ENCODE results near the gene RASAL3. TPM values are rescaled to one million over a fixed set of nuclear protein-coding genes. Genes with fewer than 3 reads are reported as not detected.

The RASAL3 gene
- total RNA-seq, 2 experiments from 2014 or later: 104 to 107 TPM

GRCh38 chr19:15453906-15454860 is 10.2 kb downstream of the RASAL3 start:
- H3K27ac Mint-ChIP-seq: peak overlapping the region; percentile 30
- ChIA-PET CTCF (interaction anchor here (0.8 to 1.5 kb wide), 7 partner anchors 8 to 190 kb away, joined by 3 to 7 read pairs (median 3); partner anchors contain the start of gene AKAP8L), POLR2A (interaction anchor here (0.9 to 2.8 kb wide), 4 partner anchors 10 to 70 kb away, joined by 3 to 25 read pairs (median 6); partner anchors contain the start of genes AKAP8L and RASAL3)
- peaks cover 70% of the 10 kb centered on the region for H3K36me3 Mint-ChIP-seq (ENCODE audit: low read depth)
- H3K27me3 Mint-ChIP-seq (ENCODE audit: low read depth): no peaks in the 10 kb centered on the region
- ATAC-seq: no peak
- peaks cover 33% of the 10 kb centered on the region for H3K4me1 Mint-ChIP-seq (ENCODE audit: low read depth)
- H3K9me3 Mint-ChIP-seq (ENCODE audit: insufficient read depth): no peaks in the 10 kb centered on the region
- no peak overlapping the region for H3K4me3 Mint-ChIP-seq
- DNase-seq: no peak

DNA sequence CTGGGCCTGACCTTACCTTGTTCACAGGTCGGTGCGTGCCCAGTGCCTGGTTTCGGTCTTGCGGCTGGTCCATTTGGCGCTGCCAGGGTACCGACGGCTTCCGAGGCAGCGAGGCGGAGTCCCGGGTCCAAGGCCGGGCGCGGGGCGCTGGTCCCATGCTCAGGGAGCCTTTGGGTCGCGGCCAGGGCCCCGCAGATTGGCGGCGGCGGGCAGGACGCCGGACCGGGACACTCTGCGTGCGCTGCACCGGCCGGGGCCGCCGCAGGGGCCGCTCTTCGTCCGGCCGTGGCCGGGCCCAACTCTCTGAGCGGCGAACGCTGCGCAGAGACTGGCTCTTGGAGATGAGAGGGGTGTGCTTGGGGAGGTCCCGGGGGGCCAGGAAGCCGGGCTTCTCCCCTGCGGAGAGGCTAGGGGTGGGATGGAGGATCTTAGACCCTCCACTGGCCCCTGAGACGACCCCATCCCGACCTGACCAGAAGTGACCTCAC is 11.2 kb downstream of the RASAL3 start:
- no peak for ATAC-seq
- H3K4me1 Mint-ChIP-seq (ENCODE audit: low read depth): peaks cover 39% of the 10 kb centered on the region
- H3K9me3 Mint-ChIP-seq (ENCODE audit: insufficient read depth): no peaks in the 10 kb centered on the region
- peaks cover 73% of the 10 kb centered on the region for H3K36me3 Mint-ChIP-seq (ENCODE audit: low read depth)
- DNase-seq: no peak
- H3K27me3 Mint-ChIP-seq (ENCODE audit: low read depth): no peaks in the 10 kb centered on the region
- H3K4me3 Mint-ChIP-seq: no peak overlapping the region
- CTCF ChIA-PET: interaction anchor here (1.7 to 3.7 kb wide), 2 partner anchors 34 to 102 kb away, joined by 9 to 14 read pairs; partner anchors contain the start of gene AKAP8L
- no peak overlapping the region for H3K27ac Mint-ChIP-seq
- POLR2A ChIA-PET: interaction anchor here (1.9 to 2.8 kb wide), 3 partner anchors 11 to 102 kb away, joined by 4 to 25 read pairs (median 13); partner anchors contain the start of genes AKAP8L and RASAL3

DNA sequence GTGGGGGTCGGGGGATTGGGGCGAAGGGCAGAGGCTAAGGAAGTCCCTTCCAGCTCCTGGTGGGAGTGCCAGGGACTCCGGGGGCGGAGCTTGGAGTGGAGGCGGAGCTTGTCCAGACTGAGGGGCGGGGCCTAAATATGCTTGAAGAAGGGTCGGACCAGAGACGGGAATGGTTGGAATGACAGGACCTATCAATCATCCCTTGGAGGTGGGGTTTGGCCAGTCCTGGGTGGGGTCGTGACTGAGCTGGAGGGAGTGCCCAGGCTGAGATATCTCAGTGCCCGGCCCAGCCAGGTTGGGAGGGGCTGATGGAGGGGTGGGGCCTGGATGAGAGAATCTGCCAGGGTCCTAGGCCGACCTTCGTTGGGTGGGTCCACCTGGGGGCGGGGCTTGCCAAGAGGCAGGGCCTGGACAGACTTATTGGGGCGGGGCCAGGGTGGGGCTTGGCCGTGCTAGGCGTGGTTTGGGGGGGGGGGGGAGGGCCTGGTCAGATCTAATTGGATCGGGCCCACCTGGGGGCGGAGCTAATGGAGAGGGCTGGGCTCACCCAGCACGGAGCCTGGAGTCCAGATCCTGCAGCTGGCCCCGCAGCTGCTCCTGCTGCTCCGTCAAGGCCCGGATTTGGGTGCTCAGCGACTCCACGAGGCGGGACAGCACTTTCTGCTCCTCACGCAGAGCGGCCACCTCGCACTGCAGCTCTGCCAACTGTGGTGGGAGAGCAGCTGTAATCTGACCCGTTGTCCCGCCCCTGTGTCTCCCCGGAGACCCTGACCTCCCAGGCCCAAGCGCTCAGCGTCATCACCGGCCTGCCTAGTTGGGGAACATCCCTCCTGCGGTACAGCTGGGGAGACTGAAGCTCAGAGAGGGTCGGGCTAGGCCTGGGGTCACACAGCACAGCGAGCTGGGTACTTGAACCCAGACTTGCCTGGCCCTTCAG is 12.0 kb downstream of the RASAL3 start:
- ATAC-seq (no peak), DNase-seq (no peak)
- peaks cover 70% of the 10 kb centered on the region for H3K36me3 Mint-ChIP-seq (ENCODE audit: low read depth)
- H3K27ac Mint-ChIP-seq: no peak overlapping the region
- H3K9me3 Mint-ChIP-seq (ENCODE audit: insufficient read depth): no peaks in the 10 kb centered on the region
- CTCF ChIA-PET: interaction anchor here (0.6 to 3.7 kb wide), 4 partner anchors 11 to 659 kb away, joined by 3 to 14 read pairs (median 6); partner anchors contain the start of gene AKAP8L
- H3K4me1 Mint-ChIP-seq (ENCODE audit: low read depth): peaks cover 39% of the 10 kb centered on the region
- H3K27me3 Mint-ChIP-seq (ENCODE audit: low read depth): no peaks in the 10 kb centered on the region
- POLR2A ChIA-PET: interaction anchor here (1.2 to 3.2 kb wide), 5 partner anchors 8 to 103 kb away, joined by 3 to 22 read pairs (median 4); partner anchors contain the start of genes AKAP8L and RASAL3
- no peak overlapping the region for H3K4me3 Mint-ChIP-seq

DNA sequence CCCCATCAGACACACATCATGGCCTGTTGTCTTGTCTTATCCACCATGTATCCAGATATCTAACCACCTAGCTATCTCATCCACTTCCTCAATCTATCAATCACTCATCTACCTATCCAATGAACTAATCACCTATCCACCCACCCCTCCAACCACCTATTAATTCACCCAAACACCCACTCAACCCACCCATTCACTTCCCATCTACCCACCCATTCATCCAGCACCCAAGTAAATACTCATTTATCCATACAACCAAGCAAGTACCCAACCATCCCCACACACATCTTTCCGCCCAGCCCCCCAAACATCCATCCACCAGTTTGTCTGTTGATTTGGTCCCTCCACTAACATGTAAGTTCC is 13.8 kb downstream of the RASAL3 start:
- peak overlapping the region; percentile 64 for H3K4me3 Mint-ChIP-seq
- no peaks in the 10 kb centered on the region for H3K27me3 Mint-ChIP-seq (ENCODE audit: low read depth)
- H3K36me3 Mint-ChIP-seq (ENCODE audit: low read depth): peaks cover 60% of the 10 kb centered on the region
- ChIA-PET CTCF (interaction anchor here (0.7 to 3.7 kb wide), 2 partner anchors 13 to 31 kb away, joined by 3 to 14 read pairs; partner anchors contain the start of gene AKAP8L), POLR2A (interaction anchor here (1.1 to 3.2 kb wide), 2 partner anchors 13 to 15 kb away, joined by 3 to 22 read pairs; partner anchors contain the start of gene RASAL3)
- DNase-seq (no peak), ATAC-seq (no peak)
- H3K9me3 Mint-ChIP-seq (ENCODE audit: insufficient read depth): no peaks in the 10 kb centered on the region
- peak overlapping the region; percentile 84 for H3K27ac Mint-ChIP-seq
- H3K4me1 Mint-ChIP-seq (ENCODE audit: low read depth): peaks cover 38% of the 10 kb centered on the region

GRCh38 chr19:15449620-15450527 is 14.5 kb downstream of the RASAL3 start, which contains the start of gene WIZ:
WIZ (minus strand) TSS chr19:15449956; CDS start chr19:15448307, 1,649 bp downstream.
- Mint-ChIP-seq H3K36me3 (ENCODE audit: low read depth) (peaks cover 54% of the 10 kb centered on the region), H3K27ac (peak within 1 kb of the TSS; percentile 84), H3K27me3 (ENCODE audit: low read depth) (no peaks in the 10 kb centered on the region), H3K4me3 (peak within 1 kb of the TSS; percentile 64), H3K9me3 (ENCODE audit: insufficient read depth) (no peaks in the 10 kb centered on the region), H3K4me1 (ENCODE audit: low read depth) (peaks cover 33% of the 10 kb centered on the region)
- ChIA-PET POLR2A (interaction anchor here (1.0 to 3.2 kb wide), 3 partner anchors 9 to 31 kb away, joined by 3 to 22 read pairs (median 10); partner anchors contain the start of genes AKAP8L and RASAL3), CTCF (interaction anchor here (0.7 to 3.7 kb wide), 2 partner anchors 13 to 31 kb away, joined by 3 to 14 read pairs; partner anchors contain the start of gene AKAP8L)
- DNase-seq: peak; percentile 82
- ATAC-seq: peak; percentile 65

GRCh38 chr19:15448778-15449619 is 15.3 kb downstream of the RASAL3 start:
- no peak for ATAC-seq
- Mint-ChIP-seq H3K27ac (peak overlapping the region; percentile 44), H3K9me3 (ENCODE audit: insufficient read depth) (no peaks in the 10 kb centered on the region), H3K4me1 (ENCODE audit: low read depth) (peaks cover 31% of the 10 kb centered on the region), H3K27me3 (ENCODE audit: low read depth) (no peaks in the 10 kb centered on the region), H3K36me3 (ENCODE audit: low read depth) (peaks cover 45% of the 10 kb centered on the region), H3K4me3 (peak overlapping the region; percentile 58)
- CTCF ChIA-PET: interaction anchor here (1.4 kb wide), 1 partner anchor 30 kb away, joined by 4 read pairs; the partner anchor contains the start of gene AKAP8L
- POLR2A ChIA-PET: interaction anchor here (1.0 to 2.3 kb wide), 3 partner anchors 10 to 31 kb away, joined by 3 to 10 read pairs (median 4); partner anchors contain the start of gene AKAP8L
- DNase-seq: no peak

GRCh38 chr19:15448044-15448777 is 16.1 kb downstream of the RASAL3 start:
- Mint-ChIP-seq H3K36me3 (ENCODE audit: low read depth) (peaks cover 38% of the 10 kb centered on the region), H3K9me3 (ENCODE audit: insufficient read depth) (no peaks in the 10 kb centered on the region), H3K4me1 (ENCODE audit: low read depth) (peaks cover 28% of the 10 kb centered on the region), H3K27me3 (ENCODE audit: low read depth) (no peaks in the 10 kb centered on the region), H3K4me3 (peak overlapping the region; percentile 58), H3K27ac (peak overlapping the region; percentile 44)
- ATAC-seq (no peak), DNase-seq (no peak)
- ChIA-PET POLR2A (interaction anchor here (0.5 to 2.3 kb wide), 5 partner anchors 15 to 86 kb away, joined by 3 to 10 read pairs (median 4); partner anchors contain the start of gene AKAP8L), CTCF (interaction anchor here (0.8 to 1.5 kb wide), 3 partner anchors 15 to 108 kb away, joined by 4 read pairs; partner anchors contain the start of gene AKAP8L)

- Mint-ChIP-seq H3K4me1 (ENCODE audit: low read depth) (peaks cover 25% of the 10 kb centered on the region), H3K36me3 (ENCODE audit: low read depth) (peaks cover 30% of the 10 kb centered on the region), H3K27me3 (ENCODE audit: low read depth) (no peaks in the 10 kb centered on the region), H3K4me3 (no peak overlapping the region), H3K9me3 (ENCODE audit: insufficient read depth) (no peaks in the 10 kb centered on the region), H3K27ac (no peak overlapping the region)
- ChIA-PET CTCF (interaction anchor here (0.8 to 1.5 kb wide), 2 partner anchors 17 to 109 kb away, joined by 4 read pairs; no protein-coding TSS in a partner anchor), POLR2A (no interaction called here)
- ATAC-seq (no peak), DNase-seq (no peak)
These were observed 17.3 kb downstream of the RASAL3 start for GRCh38 chr19:15447057-15447456.
